Activated CD8-positive, alpha-beta memory T cell treated with anti-CD3 and anti-CD28 coated beads for 48 hours (primary cell): ENCODE data around the gene BATF2.
"Not testable (repeated sequence)": the region's sequence is repeated elsewhere in the genome, so short reads cannot be mapped to it uniquely, and the experiment has no call there.

ENCODE experiments used
- DNase-seq, 3 experiments: peaks; one replicate each; pipeline ENCODE4 v3.0.0-alpha.2; 2020; ENCODE audit warnings: low read depth in 2 of 3, low spot score in 2 of 3

Gene BATF2, protein sequence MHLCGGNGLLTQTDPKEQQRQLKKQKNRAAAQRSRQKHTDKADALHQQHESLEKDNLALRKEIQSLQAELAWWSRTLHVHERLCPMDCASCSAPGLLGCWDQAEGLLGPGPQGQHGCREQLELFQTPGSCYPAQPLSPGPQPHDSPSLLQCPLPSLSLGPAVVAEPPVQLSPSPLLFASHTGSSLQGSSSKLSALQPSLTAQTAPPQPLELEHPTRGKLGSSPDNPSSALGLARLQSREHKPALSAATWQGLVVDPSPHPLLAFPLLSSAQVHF

DNA sequence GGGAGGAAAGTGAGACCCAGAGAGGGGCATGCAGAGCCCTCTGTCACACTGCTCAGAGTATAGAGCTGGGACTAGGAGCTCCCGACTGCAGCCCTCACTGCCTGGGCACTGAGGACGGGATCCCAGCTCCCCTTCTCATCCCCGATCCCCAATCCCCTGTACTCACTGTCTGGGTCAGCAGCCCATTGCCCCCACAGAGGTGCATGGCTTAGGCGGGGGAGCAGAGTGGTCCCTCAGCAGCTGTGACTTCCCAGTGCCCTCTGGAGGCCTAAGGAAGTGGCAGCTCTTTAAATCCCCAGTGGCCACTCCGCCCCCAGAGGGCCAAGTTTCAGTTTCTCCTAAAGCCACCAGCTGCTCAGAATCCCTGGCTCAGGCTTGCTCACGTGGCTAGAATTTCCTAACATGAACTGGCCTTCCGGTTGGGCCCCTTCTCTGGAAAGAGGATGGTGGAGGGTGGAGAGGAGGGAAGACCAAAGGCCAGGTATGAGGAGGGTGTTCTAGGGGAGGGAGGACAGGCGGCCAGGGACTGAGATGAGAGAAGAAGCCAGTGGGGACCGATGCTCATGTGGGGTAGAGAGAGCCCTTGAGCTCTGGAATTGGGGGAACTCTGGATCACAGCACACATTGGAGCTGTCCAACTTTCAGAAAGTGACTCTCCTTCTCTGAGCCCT is at the start of gene BATF2:
Gene BATF2 (minus strand): TSS at position 262 of the 671 bp plus-strand sequence. CDS start 57 bp downstream, at position 205.
- no peak for DNase-seq

DNA sequence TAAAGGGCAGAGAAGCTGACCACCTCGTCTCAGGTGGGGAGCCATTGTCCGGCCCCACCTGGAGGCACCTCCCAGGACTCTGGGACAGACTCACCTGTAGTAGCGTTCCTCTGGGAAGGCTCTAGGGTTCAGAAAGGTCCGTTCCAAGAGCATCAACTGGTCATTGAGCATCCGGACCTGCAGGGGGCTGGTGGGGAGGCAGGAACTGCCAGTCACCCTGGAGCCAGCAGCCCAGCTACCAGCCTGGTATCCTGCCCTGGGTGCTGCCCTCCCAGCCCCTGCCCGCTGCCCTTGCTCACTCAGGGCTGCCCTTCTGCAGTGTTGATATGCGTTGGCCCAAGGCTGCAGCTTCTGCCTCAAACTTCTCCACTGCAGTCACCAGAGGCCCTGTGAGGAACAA is 49.0 kb upstream of the BATF2 start:
- DNase-seq = no peak

DNA sequence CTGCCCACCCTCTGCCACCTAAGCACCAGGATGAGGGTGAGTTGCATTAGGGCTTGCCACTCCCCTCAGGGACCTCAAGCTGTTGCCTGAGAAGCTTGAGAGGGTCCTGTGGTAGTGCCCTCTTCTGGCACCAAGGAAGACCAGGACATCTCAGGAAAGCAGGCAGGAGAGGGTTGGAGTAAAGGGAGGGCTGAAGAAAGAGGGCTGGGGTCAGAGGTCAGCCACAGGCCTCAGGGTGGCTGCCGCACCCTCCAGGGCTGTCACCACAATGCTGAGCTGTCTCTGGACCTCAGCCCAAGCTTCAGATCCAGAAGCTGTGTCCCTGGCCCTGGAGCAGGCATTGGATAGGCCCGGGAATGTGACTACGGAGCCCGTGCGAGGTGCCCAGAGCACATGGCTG is 48.3 kb upstream of the BATF2 start:
- no peak for DNase-seq

DNA sequence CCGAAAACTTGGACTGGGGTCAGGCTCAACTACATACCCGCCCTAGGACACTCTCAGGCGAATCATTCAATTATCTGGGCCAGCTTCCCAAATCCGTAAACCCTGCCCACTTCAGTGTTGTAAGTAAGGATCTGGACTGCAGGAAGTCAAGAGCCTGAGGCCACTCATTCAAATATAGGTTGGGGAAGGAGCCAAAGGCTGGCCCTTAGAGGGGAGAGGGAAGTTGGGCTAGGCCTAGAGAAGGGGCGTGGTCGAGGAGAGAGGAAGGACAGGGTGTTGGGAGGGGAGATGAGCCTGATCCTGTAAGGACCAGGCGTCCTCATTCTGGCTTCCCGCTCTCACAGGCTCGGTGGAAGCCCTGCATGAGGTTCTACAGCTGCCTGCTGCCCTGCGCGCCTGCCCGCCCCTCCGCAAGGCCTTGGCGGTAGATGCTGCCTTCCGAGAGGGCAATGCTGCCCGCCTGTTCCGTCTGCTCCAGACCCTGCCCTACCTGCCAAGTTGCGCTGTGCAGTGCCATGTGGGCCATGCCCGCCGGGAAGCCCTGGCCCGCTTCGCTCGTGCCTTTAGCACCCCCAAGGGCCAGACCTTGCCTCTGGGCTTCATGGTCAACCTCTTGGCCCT is 47.2 kb upstream of the BATF2 start:
- DNase-seq = no peak

DNA sequence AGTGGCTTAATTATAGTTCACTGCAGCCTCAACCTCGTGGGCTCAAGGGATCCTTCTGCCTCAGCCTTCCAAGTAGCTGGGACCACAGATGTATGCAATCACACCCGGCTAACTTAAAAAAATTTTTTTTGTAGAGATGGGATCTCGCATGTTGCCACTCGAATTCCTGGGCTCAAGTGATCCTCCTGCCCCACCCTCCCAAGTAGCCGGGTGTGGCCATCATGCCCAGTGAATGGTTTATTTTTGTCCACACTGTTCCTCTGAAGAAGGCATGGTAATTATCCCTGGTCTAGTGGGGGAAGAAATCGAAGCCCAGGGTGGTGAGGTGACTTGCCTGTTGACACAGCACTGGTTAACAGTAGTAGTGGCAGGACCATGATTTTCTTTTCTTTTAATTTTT is 46.1 kb upstream of the BATF2 start:
- no peak for DNase-seq

DNA sequence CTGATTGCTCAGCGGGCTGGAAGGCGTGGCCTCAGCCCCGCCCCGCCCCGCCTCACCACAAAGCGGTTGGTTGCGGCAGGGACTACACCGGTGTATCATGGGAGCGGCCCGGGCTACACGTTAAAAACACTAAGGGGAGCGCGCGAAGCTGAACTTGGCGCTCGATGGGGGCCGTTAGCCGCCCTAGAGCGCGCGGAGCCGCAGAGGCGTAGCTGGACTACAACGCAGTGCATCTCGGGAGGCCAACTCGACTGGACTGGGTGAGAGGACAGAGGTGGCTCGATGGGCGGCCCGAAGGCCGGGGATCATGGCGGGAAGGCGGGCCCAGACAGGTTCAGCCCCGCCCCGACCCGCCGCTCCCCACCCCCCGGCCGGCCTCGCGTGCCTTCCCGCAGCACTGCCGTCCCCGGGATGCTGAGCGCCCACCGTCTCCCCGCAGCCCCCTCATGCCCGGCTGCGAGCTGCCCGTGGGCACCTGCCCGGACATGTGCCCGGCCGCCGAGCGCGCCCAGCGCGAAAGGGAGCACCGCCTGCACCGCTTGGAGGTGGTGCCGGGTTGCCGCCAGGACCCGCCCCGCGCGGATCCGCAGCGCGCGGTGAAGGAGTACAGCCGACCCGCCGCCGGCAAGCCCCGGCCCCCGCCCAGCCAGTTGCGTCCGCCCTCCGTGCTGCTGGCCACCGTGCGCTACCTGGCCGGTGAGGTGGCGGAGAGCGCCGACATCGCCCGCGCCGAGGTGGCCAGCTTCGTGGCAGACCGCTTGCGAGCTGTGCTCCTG is 44.3 kb upstream of the BATF2 start, which contains the start of gene SAC3D1:
Gene SAC3D1 (plus strand): TSS at position 364 of the 776 bp plus-strand sequence. CDS start 83 bp downstream, at position 447.
- DNase-seq = peak; percentile 68 to 77 (median 71)

DNA sequence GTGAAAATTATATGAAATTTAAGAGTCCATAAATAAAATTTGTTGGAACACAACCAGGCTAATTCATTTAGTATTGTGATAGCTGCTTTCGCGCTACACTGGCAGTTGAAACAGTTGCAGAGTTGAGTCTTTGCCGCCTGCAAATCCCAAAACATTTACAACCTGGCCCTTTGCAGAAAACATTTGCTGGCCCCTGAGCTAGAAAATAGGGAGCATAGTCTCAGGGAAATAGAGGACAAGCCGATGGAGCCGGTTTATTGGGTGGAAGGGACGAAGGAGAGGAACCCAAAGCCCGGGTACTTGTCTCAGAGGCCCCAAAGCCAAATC is 43.7 kb upstream of the BATF2 start:
- DNase-seq = no peak

DNA sequence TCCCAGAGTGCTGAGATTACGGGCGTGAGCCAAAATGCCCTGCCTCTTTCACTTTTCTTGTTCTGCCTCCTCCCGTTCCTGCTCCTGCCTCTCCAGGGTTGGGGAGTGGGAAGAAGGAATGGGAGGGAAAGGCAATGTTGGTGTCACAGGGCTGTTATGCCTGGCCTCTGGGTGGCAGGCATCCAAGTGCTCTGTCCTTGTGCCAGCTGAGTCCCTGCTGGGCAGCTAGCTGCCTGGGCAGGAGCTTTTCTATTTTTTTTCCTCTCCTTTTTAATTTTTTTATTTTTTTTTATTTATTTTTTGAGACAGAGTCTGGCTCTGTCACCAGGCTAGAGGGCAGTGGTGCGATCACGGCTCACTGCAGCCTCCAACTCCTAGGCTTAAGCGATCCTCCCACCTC is 40.2 kb upstream of the BATF2 start:
- no peak for DNase-seq

DNA sequence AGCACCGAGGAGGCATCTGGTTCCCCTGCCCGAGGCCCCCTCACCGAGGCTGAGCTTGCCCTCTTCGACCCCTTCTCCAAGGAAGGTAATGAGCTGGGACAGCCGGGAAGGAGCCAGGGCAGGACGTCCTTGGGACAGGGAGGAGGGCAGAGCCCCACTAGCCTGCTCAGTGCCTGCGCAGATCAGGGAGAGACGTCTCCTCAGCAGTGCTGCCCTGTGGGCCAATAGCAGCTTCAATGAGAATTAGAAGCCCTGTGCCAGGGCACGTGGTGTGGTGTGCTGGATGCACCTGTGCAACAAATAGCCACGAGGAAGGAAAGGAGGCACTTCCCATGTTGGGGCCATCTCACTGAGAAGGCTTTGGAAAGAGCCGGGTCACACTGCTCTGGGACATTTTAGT is 38.8 kb upstream of the BATF2 start:
- DNase-seq = no peak

DNA sequence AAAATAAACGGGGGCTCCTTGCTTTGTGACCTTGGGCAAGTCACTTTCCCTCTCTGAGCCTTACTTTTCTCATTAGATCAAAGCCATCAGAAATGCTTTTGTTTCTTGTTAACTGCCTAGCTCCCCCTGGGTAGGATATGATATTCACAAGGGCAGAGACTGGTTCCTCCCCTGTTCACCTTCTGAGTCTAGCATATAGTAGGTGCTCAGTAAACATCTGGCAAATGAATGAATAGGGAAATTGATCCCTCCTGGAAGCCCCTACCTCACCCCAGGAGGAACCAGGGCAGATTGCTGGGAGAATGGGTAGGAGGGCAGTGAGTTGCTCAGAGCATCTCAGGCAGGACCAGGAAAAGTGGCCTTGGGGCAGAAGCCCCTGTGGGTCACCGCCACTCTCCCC is 37.7 kb upstream of the BATF2 start:
- DNase-seq = no peak

DNA sequence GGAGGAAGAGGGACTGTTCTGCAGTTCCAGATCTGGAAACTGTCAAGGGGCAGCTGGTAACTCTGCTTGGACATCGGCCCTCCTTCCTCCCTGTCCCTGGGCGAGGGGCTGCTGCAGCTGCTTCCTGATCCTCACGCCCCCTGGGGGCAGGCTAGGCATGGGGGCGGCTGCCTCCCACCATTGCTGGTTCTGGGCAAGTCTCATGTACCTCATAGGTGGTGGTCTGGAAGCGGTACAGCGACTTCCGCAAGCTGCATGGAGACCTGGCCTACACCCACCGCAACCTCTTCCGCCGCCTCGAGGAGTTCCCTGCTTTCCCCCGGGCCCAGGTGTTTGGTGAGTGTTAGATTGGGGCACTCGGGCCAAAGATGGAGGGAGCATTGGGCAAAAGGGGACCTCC is 35.4 kb upstream of the BATF2 start:
- DNase-seq = no peak

DNA sequence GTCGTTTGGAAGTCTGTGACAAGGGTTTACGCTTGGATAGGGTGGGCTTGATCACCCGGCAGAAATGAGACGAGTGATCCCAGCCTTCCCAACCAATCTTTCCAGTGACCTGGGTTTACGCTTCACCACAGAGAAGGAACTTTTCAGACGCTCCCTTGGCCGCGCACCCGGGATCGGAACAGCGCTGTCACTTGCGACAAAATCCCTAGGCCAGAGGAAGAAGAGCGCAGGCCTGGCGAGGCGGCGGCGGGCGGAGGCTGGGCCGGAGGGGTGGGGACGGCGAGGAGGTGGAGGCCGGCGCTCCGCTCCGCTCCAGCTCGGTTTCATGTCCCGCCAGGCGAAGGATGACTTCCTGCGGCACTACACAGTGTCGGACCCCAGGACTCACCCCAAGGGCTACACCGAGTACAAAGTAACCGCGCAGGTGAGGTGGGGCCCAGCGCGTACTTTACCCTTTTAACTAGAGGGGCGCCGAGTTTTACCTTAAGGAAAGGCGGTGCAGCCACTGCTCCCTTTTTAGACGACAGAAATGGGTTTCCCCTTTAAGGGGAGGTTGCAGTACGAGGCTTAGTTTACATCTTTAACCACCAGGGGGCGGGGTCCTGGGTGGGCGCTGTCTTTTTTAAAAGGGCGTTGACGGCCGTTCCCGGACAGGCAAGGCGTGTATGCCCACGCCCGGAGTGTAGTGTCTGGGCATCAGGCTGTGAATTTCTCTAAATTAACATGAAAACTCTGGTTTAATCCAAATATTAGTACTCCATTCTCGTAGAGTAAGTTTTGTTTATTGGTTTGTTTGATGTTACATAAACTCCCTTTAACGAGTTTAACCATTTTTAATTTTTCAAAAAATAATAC is 30.7 kb upstream of the BATF2 start, which contains the start of gene SNX15:
Gene SNX15 (plus strand): TSS at position 227 of the 855 bp plus-strand sequence. CDS start 99 bp downstream, at position 326.
- DNase-seq = peak; percentile 73 to 85 (median 73)

DNA sequence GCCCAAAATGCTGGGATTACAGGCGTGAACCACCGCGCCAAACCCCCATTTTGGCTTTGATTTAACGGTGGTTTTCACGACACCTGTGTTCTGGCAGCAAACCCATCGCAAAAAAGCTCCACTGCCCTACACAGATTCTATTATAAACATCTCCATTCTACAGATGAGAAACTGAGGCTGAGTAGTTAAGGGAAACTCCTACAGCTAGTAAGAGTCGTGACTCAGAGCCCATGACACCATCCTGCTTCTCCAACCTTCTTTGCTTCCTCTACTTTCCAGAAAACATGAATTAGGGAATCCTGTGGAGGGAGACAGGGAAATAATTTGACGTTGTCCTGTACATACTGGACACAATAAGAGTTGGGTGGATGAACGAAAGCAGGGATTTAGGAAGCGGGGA is 30.0 kb upstream of the BATF2 start:
- no peak for DNase-seq

DNA sequence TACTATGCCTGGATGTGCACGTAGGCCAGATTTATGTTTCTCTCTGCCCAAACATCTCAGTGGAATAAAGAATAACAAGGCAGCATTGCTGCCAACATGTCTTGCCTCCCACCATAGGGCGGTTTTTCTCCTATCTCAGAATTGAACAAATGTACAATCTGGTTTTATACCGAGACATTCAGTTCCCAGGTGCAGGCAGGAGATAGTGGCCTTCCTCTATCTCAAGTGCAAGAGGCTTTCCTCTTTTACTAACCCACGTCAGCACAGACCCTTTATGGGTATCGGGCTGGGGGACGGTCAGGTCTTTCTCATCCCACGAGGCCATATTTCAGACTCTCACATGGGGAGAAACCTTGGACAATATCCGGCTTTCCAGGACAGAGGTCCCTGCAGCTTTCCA is 26.7 kb upstream of the BATF2 start:
- DNase-seq = not testable (repeated sequence)

DNA sequence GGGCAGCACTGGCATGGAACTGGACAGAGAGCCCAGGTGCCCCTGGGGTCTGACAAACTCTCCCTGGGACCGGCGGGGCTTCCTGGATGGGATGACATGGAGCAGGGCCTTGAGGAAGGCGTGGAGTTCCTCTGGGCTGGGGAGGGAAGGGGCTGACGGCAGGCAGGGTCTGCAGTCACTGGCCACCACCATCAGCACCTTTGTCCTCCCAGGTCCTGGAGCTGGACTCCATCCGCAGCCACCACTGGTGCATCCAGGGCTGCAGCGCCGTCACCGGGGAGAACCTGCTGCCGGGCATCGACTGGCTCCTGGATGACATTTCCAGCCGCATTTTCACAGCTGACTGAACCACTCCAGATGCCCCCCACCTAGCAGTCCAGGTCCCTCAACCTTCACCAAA is 24.7 kb upstream of the BATF2 start:
- DNase-seq = no peak

DNA sequence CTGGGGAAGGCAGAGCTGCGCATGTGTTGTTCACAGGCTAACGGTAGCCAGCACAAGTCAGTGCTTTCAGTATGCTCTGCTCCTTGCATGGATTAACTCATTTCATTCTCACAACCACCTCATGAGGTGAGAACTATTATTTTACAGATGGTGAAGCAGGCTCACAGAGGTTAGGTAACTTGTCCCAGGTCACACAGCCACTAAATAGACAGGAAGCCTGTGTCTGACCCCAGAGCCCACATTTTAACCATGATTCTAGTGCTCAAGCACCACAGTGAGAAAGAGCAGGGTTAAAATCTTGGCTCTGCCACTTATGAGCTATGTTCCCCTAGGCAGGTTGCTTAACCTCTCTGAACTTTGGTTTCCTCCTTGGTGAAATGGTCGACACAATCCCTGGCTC is 24.2 kb upstream of the BATF2 start:
- DNase-seq = no peak

DNA sequence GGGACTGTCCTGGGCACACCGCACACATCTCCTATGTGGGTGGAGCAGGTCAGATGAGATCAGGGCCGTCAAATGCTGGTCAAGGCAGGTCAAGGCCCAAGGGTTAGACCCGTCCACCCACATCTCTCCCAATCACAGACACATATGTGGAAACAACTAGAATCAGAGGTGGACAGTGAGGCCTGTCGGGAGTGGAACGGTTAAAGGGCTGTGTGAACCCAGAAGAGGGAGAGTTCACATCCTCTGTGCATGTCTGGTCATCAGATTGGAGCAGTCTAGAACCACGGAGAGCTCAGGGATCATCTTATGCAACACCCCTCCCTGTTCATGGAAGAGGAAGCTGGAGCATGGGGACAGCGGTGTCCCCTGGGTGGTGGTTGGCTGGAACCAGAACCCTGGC is 23.1 kb upstream of the BATF2 start:
- DNase-seq = no peak

DNA sequence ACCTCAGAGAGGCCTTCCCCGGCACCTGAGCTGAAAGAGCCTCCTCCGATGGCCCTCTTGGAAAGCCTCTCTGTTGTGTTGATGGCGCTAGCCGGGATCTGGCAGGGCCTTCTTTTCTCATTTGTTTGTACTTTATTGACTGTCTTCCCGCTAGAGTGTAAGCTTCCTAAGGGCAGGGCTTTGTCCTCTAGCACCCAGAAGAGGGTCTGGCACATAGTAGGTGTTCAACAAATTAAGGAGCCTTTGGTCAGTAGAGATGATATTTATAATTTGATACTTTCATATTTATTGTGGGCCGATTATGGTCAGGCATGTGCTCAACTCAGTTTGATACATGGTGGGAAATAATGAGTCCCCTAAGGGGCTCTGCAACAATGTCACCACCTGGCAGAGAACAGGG is 21.2 kb upstream of the BATF2 start:
- no peak for DNase-seq

DNA sequence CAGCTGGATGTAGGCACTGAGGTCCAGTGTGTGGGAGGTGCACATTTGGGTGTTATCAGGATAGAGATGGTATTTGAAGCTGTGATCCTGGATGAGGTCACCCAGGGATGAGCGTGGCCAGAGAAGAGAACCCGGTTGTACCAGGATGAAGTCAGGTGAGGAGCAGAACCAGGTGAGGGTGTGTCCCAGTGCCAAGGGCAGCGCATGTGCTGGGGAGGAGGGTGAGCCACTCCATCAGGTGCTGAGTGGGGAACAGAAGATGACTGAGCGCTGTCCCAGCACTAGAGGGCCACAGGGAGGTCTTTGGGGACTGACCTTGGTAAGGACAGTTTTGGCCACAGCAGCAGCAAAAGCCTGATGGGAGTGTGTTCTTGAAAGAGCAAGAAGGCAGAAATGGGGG is 19.9 kb upstream of the BATF2 start:
- no peak for DNase-seq

DNA sequence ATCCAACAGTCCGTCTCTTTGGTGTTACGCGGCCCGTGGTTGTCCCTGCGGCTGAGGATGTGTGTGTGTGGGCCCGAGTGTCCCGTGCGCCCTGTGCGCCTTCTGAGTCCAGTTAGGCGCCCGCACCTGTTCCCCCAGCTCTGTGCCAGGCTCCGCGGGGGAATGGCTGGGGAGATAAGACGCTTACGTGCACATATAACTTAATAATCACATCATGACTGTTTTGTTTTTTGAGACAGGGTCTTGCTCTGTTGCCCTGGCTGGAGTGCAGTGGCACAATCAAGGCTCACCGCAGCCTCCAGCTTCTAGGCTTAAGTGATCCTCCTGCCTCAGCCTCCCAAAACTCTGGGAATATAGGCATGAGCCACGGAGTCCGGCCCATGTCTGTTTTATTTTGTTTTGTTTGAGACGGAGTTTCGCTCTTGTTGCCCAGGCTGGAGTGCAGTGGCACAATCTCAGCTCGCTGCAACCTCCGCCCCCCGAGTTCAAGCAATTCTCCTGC is 18.0 kb upstream of the BATF2 start:
- DNase-seq = peak in 1 of 3 experiments; percentile 14
